Activated CD4-positive, alpha-beta T cell treated with anti-CD3 and anti-CD28 coated beads, Interleukin-2, amount 50 U/mL, for 24 hours (primary cell): Measurements from ENCODE around the gene DDX39B.
"Not testable (repeated sequence)": the region's sequence is repeated elsewhere in the genome, so short reads cannot be mapped to it uniquely, and the experiment has no call there.

Experiments used
- DNase-seq, 2 donors: peaks; one replicate each; pipeline ENCODE4 v3.0.0-alpha.2; 2020; ENCODE audit warnings: low read depth in 1 of 2, low spot score in 1 of 2

DDX39B gene

GRCh38 chr6:31487674-31488073 lies 54.1 kb downstream of the DDX39B start:
- DNase-seq, result not testable (repeated sequence)

- DNase-seq, result not testable (repeated sequence)
Observed at GRCh38 chr6:31486065-31486837, 55.6 kb downstream of the DDX39B start.

DNA sequence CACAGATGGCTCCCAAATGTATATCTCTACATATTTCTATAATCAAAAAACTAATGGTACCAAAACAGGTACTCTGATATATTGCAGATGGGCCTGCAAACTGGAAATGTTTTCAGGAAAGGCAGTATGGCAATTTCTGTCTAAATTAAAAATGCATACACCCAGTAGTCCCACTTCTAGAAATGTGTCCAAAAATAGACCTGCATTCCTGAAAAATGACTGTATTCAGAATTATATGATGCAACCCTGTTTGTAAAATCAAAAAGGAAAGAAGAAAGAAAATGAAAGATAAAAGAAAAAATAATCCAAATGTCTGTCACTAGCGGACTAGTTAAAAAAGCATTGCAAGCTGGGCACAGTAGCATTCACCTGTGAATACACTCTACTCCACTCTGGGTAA lies 56.7 kb downstream of the DDX39B start:
- DNase-seq, result no peak

- no peak for DNase-seq
Observed at GRCh38 chr6:31483392-31483791, 58.4 kb downstream of the DDX39B start.

- DNase-seq, result no peak
Observed at GRCh38 chr6:31480574-31480973, 61.2 kb downstream of the DDX39B start.
